Measurements from ENCODE around the gene BHMT2. TPM values are rescaled to one million over a fixed set of nuclear protein-coding genes. Genes with fewer than 3 reads are reported as not detected.

The BHMT2 gene
- polyA plus RNA-seq, 3 donors = not detected

- Histone ChIP-seq H3K9ac (ENCODE audit: insufficient read depth, low read length, poor library complexity, severe bottlenecking) (no peak overlapping the region), H3K4me3 (replicated peaks in 1 of 3; ENCODE audit: low read depth in 2 of 3, low read length in 3 of 3) (no peak overlapping the region), H3K27me3 (ENCODE audit: control insufficient read depth in 2 of 2, insufficient read depth in 2 of 2, low read length in 2 of 2) (no peaks in the 10 kb centered on the region), H3K4me2 (replicated peaks; ENCODE audit: extremely low read depth, low read length, poor library complexity, severe bottlenecking) (no peak overlapping the region), H3K36me3 (replicated peaks in 1 of 2; ENCODE audit: control insufficient read depth in 1 of 2, insufficient read depth in 2 of 2, low read length in 2 of 2) (no peaks in the 10 kb centered on the region), H3K27ac (ENCODE audit: low read depth in 1 of 2, low read length in 2 of 2) (no peak overlapping the region), H3K9me3 (replicated peaks in 1 of 2; ENCODE audit: control insufficient read depth in 1 of 2, insufficient read depth in 1 of 2, low read length in 2 of 2) (no peaks in the 10 kb centered on the region), H3K79me2 (ENCODE audit: insufficient read depth, low read length) (no peaks in the 10 kb centered on the region), H3K4me1 (ENCODE audit: control insufficient read depth in 1 of 2, insufficient read depth in 2 of 2, low read length in 2 of 2) (no peaks in the 10 kb centered on the region), H4K20me1 (ENCODE audit: insufficient read depth, low read length) (no peaks in the 10 kb centered on the region), H2AFZ (ENCODE audit: insufficient read depth, low read depth, low read length, poor library complexity, severe bottlenecking) (no peak overlapping the region)
- peaks cover 0 to 2% of the 10 kb centered on the region in 2 donors for H3K36me3 Mint-ChIP-seq
- H3K4me3 Mint-ChIP-seq = no peak overlapping the region
- H3K27ac Mint-ChIP-seq = no peak overlapping the region
- no peak for TF ChIP-seq CTCF (IDR thresholded peaks at IDR 0.05)
- no CpG with 5 or more reads among the region's 3 CpGs for WGBS (ENCODE audit: insufficient coverage)
- DNase-seq = no peak
- no peaks in the 10 kb centered on the region for H3K4me1 Mint-ChIP-seq
- H3K27me3 Mint-ChIP-seq (ENCODE audit: low read depth in 3 of 3) = peaks cover 0 to 2% (median 1%) of the 10 kb centered on the region in 3 donors
- H3K9me3 Mint-ChIP-seq = peaks cover 0 to 8% (median 6%) of the 10 kb centered on the region in 7 donors
- intact Hi-C loops (cut with micrococcal nuclease) = no loop called here
Observed at GRCh38 chr5:79047199-79047598, 22.4 kb upstream of the BHMT2 start.

- no peak overlapping the region for H3K27ac ChIP-seq (ENCODE audit: low read depth in 1 of 2, low read length in 2 of 2)
- no peaks in the 10 kb centered on the region for H3K9me3 ChIP-seq (replicated peaks in 1 of 2; ENCODE audit: control insufficient read depth in 1 of 2, insufficient read depth in 1 of 2, low read length in 2 of 2)
- H2AFZ ChIP-seq (ENCODE audit: insufficient read depth, low read depth, low read length, poor library complexity, severe bottlenecking) = no peak overlapping the region
- H3K4me1 ChIP-seq (ENCODE audit: control insufficient read depth in 1 of 2, insufficient read depth in 2 of 2, low read length in 2 of 2) = no peaks in the 10 kb centered on the region
- H3K27me3 Mint-ChIP-seq (ENCODE audit: low read depth in 3 of 3) = peaks cover 0 to 2% (median 1%) of the 10 kb centered on the region in 3 donors
- no peak overlapping the region for H3K9ac ChIP-seq (ENCODE audit: insufficient read depth, low read length, poor library complexity, severe bottlenecking)
- H3K27me3 ChIP-seq (ENCODE audit: control insufficient read depth in 2 of 2, insufficient read depth in 2 of 2, low read length in 2 of 2) = no peaks in the 10 kb centered on the region
- no peak overlapping the region for H3K4me2 ChIP-seq (replicated peaks; ENCODE audit: extremely low read depth, low read length, poor library complexity, severe bottlenecking)
- no peak overlapping the region for H3K4me3 Mint-ChIP-seq
- H3K36me3 ChIP-seq (replicated peaks in 1 of 2; ENCODE audit: control insufficient read depth in 1 of 2, insufficient read depth in 2 of 2, low read length in 2 of 2) = no peaks in the 10 kb centered on the region
- no peaks in the 10 kb centered on the region for H3K79me2 ChIP-seq (ENCODE audit: insufficient read depth, low read length)
- no peak overlapping the region for H3K4me3 ChIP-seq (replicated peaks in 1 of 3; ENCODE audit: low read depth in 2 of 3, low read length in 3 of 3)
- DNase-seq = no peak
- intact Hi-C loops (cut with micrococcal nuclease) = no loop called here
- TF ChIP-seq CTCF (IDR thresholded peaks at IDR 0.05) = no peak
- peaks cover 0 to 2% of the 10 kb centered on the region in 2 donors for H3K36me3 Mint-ChIP-seq
- peaks cover 0 to 9% (median 6%) of the 10 kb centered on the region in 7 donors for H3K9me3 Mint-ChIP-seq
- no peaks in the 10 kb centered on the region for H3K4me1 Mint-ChIP-seq
- no peak overlapping the region for H3K27ac Mint-ChIP-seq
- no peaks in the 10 kb centered on the region for H4K20me1 ChIP-seq (ENCODE audit: insufficient read depth, low read length)
Observed at GRCh38 chr5:79048437-79048836, 21.1 kb upstream of the BHMT2 start.
